DOHH2 (cell line): ENCODE results near the gene ATF7IP.

ENCODE experiments used
- EZH2phosphoT487 ChIP-seq: fragments of 200-600 bp; sonication (generic); IDR thresholded peaks from 2 replicates; pipeline ENCODE4 v1.6.1; 2017; ENCODE audit warnings: borderline replicate concordance, mild to moderate bottlenecking, antibody characterized with exemption, low read length, moderate library complexity, mixed read lengths
- TF ChIP-seq, protein P1 (sequence below): fragments of 200-600 bp; sonication (generic); IDR thresholded peaks from one replicate; pipeline ENCODE4 v1.5.1; 2014; ENCODE audit warnings: antibody characterized with exemption, mild to moderate bottlenecking, low read depth, low read length; ENCODE audit not compliant: poor library complexity, severe bottlenecking

DNA sequence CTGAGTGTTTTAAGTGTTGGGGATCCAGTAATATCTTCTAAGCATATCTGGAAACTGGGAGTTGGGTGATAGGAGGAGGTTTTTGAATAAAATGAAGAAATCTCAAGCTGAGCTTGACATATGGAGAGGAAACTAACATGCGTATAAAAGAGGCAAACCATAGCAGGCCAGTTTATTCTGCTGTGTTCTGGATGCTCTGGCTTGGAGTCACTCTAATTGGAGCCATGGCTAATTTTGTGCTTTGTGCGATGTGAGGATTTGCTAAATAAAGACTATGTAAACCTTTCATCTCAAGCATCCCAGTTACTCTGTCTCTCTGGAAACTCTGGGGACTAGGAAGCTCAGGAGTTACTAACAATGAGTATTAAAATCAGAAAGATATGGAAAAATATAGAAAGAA, 66.5 kb downstream of the ATF7IP start:
- TF ChIP-seq, protein P1, sequence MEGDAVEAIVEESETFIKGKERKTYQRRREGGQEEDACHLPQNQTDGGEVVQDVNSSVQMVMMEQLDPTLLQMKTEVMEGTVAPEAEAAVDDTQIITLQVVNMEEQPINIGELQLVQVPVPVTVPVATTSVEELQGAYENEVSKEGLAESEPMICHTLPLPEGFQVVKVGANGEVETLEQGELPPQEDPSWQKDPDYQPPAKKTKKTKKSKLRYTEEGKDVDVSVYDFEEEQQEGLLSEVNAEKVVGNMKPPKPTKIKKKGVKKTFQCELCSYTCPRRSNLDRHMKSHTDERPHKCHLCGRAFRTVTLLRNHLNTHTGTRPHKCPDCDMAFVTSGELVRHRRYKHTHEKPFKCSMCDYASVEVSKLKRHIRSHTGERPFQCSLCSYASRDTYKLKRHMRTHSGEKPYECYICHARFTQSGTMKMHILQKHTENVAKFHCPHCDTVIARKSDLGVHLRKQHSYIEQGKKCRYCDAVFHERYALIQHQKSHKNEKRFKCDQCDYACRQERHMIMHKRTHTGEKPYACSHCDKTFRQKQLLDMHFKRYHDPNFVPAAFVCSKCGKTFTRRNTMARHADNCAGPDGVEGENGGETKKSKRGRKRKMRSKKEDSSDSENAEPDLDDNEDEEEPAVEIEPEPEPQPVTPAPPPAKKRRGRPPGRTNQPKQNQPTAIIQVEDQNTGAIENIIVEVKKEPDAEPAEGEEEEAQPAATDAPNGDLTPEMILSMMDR, result no peak
- TF ChIP-seq EZH2phosphoT487, result no peak
